ENCODE results near the gene KLC4.
A peak's percentile ranks its signal among the peaks of the same experiment; 100 is the strongest.

KLC4 gene

DNA sequence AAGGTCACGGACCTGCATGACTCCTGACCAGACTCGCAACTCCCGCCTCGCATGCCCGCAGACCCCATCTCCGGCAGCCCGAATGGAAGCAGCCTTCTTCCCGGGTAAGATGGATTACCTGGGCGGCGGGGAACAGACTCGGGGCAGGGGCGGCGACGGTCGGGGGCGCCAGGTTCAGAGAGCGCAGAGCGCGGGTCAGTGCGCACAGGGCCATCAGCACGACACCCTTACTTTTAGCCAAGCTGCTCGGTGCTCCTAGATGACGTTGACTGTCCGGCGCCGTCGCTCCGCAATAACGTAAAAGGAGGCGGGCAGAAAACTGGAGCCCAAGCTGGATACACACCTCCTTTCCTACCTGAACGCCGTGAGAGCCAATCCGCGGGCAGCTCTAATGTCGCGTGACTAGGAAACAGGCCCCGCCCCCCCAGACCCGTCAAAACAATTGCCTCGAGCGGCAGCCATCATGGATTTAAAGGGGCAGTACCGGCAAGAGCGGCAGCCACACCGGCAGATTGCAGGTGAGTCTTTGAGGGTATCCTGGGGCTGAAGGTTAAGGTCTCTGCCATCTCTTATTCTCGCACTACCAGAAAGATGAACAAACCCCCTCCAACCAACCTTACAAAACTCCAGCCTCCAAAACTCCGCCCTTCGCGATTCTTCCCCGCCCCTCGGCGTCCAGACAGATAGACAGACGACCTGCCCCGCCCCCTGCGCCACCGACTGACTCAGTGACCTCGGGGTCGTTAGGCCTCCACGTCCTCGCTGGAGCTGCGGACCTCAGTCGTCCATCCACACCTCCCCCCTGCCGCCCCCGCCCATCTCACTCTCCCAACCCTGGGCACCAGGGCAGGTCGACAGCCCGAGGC, at the start of gene KLC4, which contains the start of gene MRPL2:
Gene KLC4, plus strand, starts transcription at position 464 of the 866 bp plus-strand sequence. CDS start 1,705 bp downstream, outside the sequence.
Gene MRPL2, minus strand, starts transcription at position 267 of the 866 bp plus-strand sequence. Its CDS starts 53 bp downstream, at position 214.
- DNase-seq (ENCODE audit: low read depth, low spot score) = peak; percentile 94

DNA sequence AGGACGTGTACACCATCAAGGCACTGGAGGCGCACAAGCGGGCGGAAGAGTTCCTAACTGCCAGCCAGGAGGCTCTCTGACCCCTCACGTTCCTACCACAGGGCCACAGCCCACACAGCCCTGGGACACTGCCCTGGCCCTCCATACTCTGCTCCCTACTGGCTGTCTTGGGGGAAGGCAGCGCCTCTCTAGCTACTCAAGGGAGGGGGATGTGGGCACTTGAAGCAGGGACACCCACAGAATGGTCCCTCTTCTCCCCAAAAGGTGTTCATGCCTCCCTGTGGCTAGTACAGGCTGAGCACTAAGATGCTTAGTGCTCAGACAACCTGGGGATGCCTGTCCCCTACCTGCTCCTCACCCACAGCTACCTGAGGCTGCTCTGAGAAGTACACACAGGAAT, 48.2 kb upstream of the KLC4 start:
- DNase-seq (ENCODE audit: low read depth, low spot score) = no peak

DNA sequence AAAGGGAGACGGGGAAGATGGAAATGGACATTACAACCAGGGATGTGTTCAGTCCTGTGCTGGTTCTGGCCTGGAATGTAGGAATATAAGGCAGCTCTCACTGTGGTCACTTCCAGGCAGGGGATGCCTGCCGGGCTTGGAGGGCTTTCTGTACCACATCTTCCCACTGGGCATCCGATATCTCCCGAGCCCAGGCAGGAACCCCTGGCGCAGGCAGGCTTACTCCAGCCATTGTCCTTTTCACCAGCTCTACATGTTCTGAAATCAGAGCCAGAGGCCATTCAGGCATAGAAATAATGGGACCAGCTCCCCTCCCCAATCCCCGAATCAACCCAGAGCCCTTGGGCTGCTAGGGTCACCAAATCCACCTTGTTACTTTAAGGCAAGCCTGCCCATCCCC, 47.1 kb upstream of the KLC4 start:
- no peak for DNase-seq (ENCODE audit: low read depth, low spot score)

DNA sequence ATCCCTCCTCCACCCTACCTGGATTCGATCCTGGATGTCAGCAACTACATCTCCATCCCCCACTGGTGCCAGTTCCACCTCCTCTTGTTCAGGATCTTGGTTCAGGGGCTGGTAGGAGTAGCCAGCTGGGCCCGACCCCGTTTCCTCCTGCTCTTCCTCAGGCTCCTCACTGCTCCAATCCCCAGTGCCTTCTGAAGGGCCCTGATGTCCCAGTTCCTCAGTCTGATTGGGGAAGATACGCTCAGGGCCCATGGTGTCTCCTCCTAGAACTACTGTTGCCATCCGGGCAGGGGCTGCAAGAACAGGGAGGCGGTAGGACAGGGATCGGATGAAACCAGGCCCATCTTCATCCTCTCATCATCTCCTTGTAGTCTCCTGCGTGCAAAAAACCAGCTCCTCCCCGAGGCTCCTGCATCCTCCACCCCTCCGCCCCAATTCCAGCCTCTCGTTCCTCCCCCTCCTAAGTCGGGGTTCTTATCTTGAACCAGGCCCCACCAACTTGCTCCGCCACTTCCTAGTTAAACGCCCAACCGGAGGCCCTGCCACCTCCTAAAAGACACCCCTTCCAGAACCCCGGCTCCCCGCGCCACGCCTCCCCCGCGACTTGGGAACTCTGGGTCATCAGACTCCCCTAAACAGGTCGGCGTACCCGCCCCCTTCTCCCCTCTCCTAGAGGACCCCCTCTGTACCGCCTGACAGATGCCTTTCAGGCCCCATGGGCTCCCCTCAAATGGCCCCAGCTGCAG, 46.2 kb upstream of the KLC4 start:
- DNase-seq (ENCODE audit: low read depth, low spot score) = no peak

DNA sequence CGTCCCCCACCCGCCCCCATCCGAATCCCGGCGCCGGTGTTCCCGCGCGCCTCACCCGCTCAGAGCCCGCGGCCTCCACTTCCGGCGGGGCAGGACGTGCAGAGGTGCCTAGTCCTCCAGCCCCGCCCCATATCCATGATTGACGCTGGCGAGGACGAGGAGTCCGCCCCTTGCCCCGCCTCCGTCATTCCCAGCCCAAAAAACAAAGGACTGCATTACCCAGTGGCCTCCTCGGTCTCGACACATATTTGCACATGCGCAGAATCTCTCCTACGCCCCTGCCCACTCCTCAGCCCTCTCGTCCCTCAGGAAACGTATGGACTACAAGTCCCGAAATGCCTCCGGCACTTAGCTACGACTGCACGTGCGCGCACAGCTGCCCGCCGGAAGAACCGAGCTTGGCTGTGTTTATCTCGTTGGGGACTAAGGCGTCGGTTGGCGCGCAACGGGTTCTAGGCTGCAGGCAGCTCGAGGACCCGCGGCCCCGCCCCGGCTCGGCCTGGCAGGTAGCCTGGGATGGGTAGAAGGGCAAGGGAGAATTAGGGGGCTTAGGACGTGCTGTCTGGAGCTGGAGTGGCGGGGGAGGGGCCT, 45.5 kb upstream of the KLC4 start, which contains the start of the genes KLHDC3 and MEA1:
Gene KLHDC3, plus strand, starts transcription at position 407 of the 591 bp plus-strand sequence. CDS start 2,944 bp downstream, outside the sequence.
Gene MEA1, minus strand, starts transcription at position 104 of the 591 bp plus-strand sequence. CDS start 133 bp downstream, outside the sequence.
- peak; percentile 100 for DNase-seq (ENCODE audit: low read depth, low spot score)

DNA sequence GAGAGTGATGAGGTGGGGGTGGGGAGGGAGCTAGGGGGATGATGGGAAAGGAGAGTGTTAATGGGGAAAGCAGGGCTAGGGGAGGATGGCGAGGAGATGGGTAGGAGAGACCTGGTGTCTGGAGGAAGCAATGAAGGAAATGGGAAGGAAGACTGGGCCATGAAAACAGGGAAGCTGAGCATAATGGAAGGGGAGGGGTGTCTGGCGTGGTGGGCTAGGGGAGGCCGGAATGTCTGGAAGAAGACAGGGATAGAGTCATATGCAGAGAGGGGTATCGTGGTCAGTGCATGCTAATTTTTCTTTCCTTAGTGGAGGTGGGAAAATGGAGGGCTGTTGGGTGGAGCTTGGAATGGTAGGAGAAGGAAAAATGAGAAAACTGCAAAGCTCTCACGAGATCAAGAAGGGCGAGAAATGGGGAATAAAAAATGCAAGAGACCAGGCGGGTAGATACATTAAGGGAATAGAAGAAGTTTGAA, 45.0 kb upstream of the KLC4 start:
- DNase-seq (ENCODE audit: low read depth, low spot score) = no peak

DNA sequence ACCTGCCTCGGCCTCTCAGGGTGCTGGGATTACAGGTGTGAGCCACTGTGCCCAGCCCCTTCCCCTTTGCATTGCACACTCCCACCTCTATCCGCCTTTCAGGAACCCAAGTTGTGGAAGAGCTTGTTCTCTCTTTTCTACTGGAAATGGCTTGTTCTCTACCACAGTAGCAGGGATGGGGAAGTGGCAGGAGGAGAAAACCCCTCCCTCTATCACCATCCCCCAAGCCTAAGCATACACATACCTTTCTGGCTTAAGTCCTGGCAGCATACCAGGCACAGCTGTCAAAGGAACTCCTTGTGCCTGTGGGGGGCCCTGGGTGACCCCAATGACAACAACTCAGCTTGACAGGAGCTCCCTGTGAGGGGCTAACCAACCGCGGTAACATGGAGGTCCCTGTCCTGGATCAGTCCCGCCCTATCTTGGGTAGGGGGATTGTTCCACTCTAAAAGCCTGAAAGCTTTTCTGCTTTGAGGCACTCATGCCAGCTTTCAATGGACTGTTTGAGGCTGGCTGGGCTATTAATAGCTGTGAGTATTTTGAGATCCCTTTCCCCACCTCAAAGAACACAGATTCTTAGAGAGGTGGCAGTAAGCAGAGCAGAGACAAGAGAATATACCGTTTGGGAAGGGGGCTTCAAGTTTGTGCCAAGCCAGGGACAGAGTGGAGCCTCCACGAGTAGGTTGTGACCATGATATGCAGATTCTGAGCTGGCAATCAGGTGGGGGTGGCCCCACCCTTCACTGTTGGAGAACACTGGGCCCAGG, 43.1 kb upstream of the KLC4 start:
- no peak for DNase-seq (ENCODE audit: low read depth, low spot score)

DNA sequence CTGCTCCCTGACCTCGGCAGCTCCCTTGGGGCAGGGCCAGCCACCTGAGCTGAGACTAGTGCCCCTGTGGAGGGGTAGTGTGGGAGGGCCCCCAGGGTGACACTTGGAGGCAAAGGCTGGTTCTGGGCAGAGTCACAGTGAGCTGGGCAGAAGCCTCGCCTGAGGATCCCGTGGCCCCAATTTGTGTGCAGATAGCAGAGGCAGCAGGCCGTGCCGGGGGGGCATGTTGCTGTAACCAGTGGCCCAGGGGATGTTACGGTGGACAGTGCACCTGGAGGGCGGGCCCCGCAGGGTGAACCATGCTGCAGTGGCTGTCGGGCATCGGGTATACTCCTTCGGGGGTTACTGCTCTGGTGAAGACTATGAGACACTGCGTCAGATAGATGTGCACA, 42.5 kb upstream of the KLC4 start:
- no peak for DNase-seq (ENCODE audit: low read depth, low spot score)

DNA sequence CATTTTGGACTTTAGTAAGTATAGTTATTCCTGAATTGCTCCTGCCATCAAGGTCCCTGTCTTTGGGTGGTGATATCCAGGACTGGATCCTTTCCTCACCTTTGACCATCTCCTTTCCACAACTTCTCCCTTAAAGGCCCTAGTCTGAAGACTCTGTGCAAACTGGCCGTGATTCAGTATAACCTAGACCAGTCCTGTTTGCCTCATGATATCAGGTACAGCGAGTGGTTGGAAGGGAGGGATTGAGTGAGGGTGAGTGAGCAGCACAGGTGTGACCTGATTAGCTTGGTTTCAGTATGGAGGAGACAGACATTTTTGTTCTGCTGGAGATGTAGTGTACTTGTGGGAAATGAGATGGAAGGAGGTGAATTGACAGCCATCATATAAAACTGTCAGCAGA, 40.3 kb upstream of the KLC4 start:
- DNase-seq (ENCODE audit: low read depth, low spot score) = no peak

DNA sequence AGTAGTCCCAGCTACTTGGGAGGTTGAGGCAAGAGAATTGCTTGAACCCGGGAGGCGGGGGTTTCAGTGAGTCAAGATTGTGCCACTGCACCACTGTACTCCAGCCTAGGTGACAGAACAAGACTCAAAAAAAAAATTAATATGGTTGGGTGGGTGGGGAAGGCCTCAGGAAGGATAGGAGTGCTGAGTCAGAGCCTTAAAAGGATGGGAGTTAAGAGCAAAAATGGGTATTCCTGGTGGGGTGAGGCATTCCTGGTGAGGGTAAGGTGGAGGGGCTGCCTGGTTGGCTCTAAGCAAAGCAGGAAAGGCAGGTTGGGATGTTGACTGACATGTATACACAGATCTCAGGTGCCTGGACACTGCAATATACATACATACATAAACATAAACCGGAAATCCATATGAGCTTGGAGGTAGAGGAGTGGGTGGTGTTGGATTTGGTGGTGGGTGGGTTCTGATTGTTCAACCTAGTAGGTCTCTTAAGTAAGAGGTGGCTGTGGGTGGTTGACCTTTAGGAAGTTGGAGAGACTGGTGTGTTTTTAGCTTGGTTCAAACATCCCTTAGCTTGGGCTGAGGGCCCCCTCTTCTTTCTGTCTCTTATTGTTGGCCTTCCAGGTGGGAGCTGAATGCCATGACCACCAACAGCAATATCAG, 39.3 kb upstream of the KLC4 start:
- DNase-seq (ENCODE audit: low read depth, low spot score) = no peak

DNA sequence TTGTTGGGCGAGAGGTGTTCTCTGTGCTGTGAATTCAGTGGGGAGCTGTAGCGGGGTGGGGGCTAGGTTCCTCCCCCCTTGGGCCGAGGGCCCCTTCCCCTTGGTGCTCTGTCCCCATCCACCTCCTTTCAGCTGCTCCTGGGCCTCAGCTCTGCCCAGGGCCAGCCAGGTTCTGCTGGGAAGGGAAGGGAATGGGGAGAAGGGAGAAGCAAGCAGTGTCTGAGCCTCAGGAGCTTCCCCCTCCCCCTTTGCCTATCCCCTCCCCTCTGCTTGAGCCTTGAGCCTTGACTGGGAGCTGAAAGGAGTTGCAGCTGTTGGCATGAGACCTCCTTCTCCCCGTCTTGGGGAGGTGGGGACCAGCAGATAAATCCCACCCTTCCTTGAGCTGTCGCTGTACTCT, 38.6 kb upstream of the KLC4 start:
- no peak for DNase-seq (ENCODE audit: low read depth, low spot score)

DNA sequence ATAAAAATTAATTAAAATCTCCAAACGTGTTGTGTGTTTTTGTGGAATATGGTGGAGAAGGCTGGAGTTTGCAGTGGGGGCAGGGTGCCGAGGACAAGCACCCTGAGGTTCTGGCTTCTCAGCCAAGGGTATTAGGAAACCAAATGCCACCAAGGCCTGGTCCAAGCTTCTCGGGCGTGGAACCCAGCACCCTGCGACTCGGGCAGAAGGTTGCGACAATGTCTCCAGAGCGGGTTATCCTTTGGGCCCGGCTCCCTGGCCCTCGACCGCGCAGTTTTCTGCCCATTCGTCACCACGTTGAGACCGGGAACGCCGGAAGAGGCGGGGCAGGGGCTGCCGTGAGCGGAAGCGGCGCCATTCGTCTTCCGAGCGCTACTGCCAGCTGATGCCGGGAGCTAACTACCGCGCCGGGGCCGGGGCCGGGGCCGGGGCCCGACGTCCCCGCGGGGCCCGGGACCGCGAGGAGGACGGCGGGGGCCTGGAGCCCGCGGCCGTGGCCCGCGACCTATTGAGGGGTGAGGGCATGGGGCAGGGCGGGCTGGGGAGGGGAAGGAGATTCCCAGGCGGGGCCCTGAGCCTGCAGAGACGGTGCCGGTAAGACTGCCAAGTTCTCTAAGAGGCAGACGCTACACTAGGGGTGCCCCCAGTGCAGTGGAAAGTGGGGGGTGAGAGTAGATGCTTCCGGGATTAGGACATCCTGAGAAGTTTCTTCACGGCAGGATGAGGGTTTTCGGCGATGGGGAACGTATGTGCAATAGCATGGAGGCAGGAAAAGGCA, 38.0 kb upstream of the KLC4 start, which contains the start of gene RRP36:
Gene RRP36, plus strand, starts transcription at position 354 of the 778 bp plus-strand sequence. Its CDS starts 32 bp downstream, at position 386.
- DNase-seq (ENCODE audit: low read depth, low spot score) = no peak

DNA sequence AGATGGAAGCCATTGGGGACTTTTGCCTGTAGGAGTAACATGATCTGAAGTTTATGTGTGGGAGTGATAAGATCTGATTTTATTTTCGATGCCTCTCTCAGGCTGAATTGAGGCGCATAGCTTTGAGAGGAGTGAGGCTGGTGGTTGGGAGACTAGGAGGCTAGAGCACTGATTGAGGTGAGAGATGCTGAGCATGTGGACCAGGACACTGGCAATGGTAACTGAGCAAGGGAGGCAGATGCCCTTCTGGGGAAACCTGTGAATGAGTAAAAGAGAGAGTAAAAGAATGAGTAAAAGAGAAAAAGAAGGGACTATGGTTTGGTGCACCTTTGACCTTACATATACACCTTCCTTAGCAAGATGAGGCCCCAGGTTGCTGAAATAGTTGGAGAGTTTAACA, 35.0 kb upstream of the KLC4 start:
- DNase-seq (ENCODE audit: low read depth, low spot score) = no peak

DNA sequence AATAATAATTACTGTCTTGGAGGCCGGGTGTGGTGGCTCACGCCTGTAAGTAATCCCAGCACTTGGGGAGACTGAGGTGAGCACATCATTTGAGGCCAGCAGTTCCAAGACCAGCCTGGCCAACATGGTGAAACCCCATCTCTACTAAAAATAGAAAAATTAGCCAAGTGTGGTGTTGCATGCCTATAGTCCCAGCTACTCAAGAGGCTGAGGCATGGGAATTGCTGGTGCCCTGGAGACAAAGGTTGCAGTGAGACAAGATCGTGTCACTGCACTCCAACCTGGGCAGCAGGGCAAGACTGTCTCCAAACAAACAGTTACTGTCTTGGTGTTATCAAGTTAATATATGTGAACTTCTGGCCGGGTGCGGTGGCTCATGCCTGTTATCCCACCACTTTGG, 33.1 kb upstream of the KLC4 start:
- DNase-seq (ENCODE audit: low read depth, low spot score) = no peak

DNA sequence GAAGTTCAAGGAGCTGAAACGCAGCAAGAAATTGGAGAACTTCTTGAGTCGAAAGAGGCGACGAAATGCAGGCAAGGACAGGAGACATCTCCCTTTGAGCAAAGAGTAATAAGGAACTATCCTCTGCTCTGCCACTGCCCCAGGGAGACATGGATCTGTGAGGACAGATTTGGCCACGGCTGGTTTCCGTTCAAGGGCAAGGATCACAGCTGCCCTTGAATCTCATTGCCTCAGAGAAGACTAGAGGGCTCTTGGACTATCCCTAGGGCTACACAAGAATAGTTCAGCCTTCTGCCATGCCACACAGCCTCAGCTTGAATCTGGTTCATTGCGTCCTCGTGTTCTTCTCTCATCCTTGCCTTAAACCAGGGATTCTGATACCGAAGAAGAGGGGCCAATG, 30.3 kb upstream of the KLC4 start:
- no peak for DNase-seq (ENCODE audit: low read depth, low spot score)

DNA sequence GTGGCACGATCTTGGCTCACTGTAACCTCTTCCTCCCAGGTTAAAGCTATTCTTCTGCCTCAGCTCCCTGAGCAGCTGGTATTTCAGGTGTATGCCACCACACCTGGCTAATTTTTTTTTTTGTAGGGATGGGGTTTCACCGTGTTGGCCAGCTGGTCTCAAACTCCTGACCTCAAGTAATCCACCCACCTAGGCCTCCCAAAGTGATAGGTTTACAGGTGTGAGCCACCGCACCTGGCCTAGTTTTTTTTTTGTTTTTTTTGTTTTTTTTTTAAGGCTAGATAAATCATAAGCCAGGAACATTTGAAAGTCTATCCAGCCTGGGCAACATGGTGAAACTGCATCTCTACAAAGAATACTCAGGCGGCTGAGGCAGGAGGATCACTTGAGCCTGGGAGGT, 27.1 kb upstream of the KLC4 start:
- no peak for DNase-seq (ENCODE audit: low read depth, low spot score)

DNA sequence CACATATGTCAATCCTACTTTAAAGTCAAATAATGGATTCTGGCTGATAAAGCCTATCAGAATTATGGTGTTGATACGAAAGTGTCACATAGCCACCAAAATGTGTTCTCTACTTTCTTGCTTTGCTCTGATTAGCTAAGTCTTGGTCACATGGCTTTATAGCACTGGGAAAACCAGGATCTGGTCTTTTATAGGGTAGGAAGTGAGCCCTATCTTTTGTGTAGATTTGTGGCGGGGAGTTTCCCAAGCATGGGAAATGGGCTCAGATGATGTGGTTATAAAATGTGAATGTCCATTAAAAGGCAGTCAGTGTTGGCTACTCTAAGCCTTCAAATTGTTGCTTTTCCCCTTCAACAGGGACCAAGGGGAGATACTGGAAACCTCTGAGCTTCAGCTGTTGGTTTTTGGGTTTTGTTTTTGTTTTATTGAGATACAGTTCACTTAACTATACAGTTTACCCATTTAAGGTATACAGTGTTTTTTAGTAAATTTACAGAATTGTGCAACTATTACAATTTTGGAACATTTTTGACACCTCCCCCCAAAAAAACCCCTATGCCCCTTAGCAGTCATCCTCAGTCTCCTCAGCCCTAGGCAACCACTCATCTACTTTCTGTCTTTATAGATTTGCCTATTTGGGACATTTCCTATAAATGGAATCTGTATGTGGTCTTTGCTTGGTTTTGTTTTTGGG, 25.8 kb upstream of the KLC4 start:
- DNase-seq (ENCODE audit: low read depth, low spot score) = no peak

DNA sequence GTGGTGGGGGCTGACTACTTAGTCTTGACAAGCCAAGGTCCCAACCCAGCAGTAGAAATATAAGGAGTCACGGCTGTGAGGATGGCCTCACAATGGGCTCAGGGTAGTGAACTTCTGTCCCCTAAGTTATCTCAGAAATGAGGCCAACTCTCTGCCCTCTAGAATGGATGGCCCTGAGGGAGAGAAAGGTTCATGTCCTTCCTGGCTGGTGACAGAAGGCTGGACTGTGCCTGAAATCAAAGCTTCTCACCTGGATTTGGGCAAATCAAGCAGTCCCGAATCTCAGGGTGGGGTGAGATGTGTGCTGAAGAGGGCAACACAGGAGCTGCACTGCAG, 25.3 kb upstream of the KLC4 start:
- DNase-seq (ENCODE audit: low read depth, low spot score) = no peak

DNA sequence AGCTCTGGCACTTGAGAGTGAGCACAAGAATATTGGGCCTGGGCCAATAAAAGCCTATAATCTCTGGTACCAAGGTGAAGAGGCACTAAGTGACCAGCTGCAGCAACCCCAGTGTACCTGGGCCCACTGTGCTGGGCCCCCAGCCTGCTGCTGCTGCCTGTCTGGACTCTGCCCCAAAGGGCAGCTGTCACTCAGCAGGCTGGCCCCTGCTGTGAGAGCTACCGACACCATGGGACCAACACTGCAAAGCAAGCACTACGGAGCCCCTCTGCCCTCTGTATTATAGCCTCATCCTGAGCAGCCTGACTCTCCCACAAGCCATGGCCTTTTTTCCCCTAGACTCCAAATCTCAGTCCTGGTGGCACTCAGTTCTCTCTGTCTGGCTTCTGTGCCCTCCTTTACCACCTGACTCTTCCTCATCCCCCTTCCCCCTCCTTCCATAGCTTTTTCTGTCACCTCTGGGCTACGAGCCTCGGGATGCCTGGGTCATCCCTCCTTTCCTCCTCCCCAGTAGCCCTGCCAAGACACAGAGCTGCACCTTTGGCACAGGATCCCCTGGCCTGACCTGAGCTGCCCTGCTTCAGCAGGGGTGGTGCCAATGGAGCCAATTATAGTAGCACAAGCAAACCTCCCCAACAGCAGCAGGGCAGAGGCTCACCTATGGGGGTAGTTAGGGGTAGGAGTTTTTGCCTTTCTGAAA, 23.8 kb upstream of the KLC4 start:
- DNase-seq (ENCODE audit: low read depth, low spot score) = no peak

Measured in iPS DF 19.7 (cell line).